GM19452 (cell line): Measurements from ENCODE around the gene PAQR5.
"Not testable (repeated sequence)": the region's sequence is repeated elsewhere in the genome, so short reads cannot be mapped to it uniquely, and the experiment has no call there.

ENCODE experiments used
- ATAC-seq: cut with Tn5 transposase; IDR thresholded peaks from one replicate; pipeline ENCODE4 v1.9.1; 2021; ENCODE audit not compliant: unreplicated experiment

PAQR5 gene

DNA sequence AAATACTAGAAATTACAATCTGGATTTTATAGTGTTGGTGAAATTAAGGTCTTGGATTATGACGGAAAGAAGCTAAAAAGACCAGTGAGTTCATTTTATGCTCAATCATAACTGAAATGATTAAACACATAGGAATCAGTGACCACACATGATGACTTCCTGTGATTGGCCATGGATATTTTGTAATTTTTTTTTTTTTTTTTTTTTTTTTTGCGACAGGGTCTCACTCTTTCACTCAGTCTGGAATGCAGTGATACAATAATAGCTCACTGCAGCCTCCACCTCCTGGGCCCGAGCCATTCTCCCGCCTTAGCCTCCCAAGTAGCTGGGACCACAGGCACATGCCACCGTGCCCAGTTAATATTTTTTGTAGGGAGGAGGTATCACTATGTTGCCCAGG is 47.4 kb downstream of the PAQR5 start:
- no peak for ATAC-seq

DNA sequence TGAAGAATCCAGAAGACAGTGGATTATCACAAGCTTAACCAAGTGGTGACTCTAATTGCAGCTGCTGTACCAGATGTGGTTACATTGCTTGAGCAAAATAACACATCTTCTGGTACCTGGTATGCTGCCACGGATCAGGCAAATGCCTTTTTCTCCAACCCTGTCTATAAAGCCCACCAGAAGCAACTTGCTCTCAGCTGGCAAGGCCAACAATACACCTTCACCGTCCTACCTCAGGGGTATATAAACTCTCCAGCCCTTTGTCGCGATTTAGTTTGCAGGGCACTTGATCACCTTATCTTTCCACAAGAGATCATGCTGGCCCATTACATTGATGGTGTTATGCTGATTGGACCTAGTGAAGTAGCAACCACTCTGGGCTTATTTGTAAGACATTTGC is 52.6 kb downstream of the PAQR5 start:
- no peak for ATAC-seq

DNA sequence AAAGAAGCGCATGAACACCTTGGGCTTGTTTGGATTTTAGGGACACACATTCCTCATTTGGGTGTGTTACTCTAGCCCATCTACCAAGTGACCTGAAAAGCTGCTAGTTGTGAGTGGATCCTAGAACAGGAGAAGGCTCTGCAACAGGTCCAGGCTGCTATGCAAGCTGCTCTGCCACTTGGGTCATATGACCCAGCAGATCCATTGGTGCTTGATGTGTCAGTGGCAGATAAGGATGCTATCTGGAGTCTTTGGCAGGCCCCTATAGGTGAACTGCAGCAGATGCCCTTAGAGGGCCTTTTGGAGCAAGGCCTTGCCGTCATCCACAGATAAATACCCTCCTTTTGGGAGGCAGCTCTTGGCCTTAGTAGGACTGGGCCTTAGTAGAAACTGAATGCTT is 53.2 kb downstream of the PAQR5 start:
- ATAC-seq: no peak

DNA sequence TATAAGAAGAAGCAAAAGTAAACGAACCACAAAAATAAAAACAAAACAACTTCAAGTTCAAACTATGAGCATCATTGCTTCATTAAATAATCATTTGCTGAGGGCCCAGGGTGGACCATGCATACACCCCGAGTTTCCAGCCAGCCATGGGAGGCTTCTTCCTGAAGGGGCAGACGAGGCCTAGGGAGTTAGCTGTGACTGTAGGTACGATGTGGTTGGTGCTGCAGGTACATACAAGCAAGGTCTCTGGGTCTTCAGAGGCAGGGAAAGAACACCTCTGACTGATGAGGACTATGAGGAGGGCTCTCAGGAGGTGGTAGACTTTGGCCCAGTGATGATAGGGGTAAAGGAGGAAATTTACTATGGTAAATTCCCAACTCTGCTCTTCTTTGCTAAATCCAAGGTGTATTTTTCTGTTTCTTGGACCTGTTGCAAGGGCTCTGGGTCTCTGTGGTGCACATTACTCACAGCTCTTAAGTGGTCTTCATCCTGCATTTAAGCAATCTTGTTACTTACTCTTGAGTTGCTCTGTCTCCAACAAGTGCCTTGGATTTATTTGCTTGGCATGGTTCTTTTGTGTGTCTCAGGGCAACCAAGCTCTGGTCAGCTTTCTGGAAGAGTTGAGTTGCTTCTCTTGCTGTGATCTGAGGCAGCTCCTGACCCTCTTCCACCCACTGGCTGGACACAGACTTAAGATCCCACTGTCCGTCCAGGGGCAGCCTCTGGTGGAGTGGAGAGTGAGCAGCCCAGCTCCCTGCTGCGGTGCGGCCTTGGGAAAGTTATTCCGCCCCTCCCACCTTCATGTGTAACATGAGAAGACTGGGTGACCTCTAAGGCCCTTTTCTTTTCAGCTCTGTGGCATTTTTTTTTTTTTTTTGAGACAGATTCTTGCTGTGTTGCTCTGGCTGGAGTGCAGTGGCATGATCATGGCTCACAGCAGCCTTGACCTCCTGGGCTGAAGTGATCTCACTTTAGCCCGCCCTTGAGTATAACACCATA is 59.4 kb downstream of the PAQR5 start:
- no peak for ATAC-seq

DNA sequence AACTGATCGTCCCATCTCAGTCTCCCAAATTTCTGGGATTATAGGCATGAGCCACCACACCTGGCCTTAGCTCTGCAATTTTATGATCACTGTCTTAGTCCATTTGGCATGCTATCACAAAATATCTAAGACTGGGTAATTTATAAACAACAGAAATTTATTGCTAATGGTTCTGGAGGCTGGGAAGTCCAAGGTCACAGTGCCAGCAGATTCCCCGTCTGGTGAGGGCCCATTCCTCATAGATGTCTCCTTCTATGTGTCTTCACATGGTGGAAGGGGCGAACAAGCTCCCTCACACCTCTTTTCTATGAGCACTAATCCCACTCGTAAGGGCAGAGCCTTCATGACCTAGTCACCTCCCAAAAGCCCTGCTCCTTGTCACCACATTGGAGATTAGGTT is 60.1 kb downstream of the PAQR5 start:
- no peak for ATAC-seq

DNA sequence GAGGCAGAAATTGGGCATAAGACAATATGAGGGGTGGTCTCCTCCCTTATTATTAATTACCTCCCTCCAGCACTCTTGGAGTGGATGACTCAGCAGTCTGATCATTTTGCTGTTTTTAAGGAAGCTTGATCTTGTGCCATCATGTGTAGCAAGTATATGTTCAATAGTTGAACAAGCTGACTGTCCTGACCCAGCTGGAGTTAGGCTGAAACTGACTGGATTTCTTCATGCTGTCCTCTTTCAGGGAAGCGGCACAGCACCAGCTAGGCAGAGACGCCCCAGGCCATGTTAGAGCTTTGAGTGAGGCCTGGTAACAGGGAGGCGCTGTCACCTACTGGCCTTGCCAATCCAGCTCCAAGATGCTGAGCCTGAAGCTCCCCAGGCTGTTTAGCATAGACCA is 61.0 kb downstream of the PAQR5 start:
- ATAC-seq: no peak

DNA sequence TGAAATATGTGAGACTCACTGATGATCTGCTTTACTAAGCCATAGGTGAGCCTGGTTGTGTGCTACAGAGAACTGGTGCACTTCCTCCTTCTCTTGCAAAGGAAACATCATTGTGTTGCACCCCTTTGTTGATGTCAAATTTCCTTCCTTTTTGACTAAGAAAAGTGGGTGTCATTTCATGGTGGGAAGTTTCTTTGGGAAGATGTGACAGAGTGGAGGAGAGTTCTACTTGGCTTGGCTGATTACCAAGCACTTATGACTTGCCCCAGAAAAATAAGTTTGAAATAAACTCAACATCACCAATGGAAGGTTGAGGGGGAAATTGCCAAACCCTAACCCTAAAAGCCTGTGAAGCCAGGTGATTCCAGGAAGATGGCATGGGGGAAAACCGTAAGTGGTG is 61.9 kb downstream of the PAQR5 start:
- ATAC-seq: no peak

DNA sequence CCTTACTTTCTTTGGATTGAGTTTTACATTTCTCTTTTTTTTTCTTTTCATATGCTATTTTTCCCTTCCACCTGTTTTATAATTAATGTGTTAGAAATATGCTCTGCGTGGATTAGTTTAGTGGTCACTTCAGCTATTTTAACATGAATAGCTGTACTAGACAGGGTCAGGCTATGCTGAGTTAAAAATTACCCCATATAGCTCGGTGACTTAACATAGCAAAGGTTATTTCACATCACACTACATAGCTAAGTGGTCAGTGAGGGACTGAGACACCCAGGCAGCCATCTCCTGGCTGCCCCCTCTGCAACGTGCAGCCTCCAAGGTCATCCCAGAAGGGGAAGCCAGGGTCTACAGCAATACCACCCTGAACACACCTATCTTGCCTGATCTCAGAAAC is 68.5 kb downstream of the PAQR5 start:
- ATAC-seq: no peak

DNA sequence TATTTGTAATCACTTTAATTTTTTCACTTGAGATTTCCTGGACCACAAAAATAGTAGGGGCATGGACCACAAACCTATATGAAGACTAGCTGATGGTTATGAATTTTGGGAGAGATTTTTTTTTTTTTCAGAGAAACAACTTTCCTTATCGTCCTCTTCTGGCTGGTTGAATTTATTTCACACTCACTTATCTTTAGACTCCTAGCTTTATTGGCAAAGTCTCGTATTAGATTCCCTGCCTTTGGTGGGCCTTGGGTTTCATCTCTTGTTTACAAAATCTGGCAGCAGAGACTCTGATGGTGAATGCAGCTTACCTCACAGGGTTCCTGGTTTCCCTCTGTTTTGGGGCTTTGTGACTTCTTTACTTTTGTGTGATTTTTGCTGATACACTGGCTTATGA is 70.9 kb downstream of the PAQR5 start:
- no peak for ATAC-seq

DNA sequence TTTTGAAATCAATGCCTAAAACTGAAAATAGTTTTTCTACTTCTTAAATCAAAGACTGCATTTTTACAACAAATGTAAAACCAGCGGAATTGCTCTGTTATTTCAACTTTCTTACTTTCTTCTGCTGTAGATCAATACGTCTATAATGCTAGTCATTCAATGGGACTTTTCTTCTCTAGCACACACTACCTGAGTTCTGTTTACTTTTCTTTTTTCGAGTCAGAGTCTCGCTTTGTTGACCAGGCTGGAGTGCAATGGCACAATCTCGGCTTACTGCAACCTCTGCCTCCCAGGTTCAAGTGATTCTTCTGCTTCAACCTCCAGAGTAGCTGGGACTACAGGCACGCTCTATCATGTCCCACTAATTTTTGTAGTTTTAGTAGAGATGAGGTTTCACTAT is 74.7 kb downstream of the PAQR5 start:
- ATAC-seq: no peak

DNA sequence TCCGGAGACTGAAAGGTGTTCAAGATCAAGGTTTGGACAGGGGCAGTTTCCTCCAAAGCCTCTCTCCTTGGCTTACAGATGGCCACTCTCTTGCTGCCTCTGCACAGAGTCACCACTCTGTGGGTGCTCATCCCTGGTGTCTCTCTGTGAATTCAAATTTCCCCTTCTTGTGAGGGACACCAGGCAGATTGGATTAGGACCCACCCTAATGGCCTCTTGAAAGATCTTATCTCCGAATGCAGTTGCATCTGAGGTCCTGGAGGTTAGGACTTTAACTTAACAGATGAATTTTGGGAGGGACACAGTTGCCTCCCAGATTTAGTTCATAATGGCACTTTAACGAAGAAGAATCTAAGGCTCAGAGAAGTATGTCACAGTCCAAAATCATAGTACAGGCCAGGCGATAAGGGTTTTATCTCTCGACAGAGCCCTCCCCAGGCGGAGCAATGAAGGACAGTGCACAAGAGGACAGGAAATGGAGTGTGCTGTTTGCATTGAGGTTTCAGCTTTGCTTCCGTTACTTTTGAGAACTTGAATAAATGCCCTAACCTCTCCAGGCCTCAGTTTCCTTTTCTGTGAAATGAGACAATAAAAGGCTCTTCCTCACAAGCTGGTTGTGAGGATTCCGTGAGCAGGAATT is 76.6 kb downstream of the PAQR5 start:
- no peak for ATAC-seq

DNA sequence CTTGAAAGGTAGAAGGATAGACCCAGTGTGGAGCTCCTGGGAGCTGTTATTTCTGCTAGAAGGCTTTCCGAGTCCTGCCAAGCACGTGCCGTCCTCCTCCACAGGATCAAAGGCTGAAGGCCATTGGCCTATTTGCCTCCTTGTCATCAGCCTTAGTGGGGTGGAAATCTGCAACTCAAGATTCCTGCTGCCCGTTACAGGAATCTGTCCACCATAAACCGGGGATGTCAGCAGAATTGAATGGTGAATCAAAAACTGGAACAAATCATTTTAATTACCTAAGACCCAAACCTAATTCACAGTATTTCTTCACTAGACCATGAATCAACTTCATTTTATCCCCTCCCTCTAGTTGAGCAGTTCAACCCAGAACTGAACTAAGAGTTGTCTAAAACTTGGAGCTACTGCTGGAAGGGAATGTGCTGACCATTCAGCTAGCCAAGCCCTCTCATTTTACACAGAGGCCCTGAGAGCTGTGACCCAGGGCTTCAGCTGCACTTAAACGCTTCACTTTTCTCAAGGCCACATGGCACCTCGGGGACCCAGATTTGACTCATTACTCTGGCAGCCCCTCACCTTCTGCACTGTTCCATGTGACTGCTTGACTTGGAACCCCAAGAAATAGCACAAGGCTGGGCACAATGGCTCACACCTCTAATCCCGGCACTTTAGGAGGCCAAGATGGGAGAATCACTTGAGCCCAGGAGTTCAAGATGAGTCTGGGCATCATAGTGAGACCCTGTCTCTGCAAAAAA is 78.7 kb downstream of the PAQR5 start:
- no peak for ATAC-seq

DNA sequence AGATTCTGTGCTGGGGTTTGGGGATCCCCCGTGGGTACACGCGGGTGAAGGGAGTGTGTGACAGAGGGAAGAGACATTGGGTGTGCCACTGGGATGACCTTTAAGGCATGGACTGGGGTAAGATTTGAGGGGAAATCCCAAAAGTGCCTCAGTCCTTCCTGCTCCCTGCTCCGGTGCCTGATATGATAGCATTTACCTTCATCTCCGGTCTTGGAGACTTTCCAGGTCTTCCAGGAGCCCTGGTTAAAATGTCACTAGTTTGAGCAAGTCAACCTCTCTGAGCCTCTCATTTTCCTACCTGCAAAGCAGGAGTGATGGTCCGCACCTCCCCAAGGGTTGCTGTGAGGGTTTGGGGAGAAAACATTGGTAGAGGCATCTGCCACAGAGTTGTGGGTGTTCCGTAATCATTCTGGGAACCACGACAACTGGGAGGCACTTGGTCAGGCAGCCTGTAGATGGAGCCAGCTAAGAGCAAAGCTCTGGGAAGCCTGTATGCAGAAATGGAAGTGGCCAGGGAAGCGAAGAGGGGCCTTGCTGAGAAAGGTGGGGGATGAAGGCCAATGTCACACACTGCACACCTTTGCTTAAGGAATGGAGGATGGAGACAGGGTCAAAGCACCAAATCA is 81.5 kb downstream of the PAQR5 start:
- no peak for ATAC-seq

DNA sequence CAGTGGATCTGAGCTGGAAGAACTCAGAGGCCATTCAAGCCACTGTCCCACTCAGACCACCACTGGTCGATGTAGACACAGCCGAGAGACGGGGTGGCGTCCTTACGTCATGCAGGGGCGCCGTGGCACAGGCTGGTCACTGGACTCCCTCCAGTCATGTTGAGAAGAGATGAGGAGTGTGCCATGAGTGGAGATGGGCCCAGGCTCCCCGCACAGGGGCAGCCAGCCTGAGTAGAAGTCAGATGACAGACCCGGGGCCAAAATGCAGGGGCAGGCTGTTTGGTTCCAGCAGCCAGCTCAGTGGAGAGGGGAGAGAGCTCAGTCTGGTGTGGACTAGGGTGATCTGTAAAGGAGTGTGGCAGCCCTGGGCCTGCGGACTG is 82.0 kb downstream of the PAQR5 start:
- ATAC-seq: no peak

DNA sequence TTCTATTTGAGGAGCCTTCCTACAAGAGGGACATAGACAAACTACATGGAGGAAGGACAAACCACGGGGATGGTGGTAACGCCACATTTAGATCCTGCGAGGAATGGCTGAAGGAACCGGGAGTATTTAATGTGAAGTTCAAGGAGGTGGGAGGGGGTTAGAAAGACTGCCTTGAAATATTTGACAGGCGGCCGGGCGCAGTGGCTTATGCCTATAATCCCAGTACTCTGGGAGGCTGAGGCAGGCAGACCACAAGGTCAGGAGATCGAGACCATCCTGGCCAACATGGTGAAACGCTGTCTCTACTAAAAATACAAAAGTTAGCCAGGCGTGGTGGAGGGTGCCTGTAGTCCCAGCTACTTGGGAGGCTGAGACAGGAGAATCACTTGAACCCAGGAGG is 83.5 kb downstream of the PAQR5 start:
- not testable (repeated sequence) for ATAC-seq

DNA sequence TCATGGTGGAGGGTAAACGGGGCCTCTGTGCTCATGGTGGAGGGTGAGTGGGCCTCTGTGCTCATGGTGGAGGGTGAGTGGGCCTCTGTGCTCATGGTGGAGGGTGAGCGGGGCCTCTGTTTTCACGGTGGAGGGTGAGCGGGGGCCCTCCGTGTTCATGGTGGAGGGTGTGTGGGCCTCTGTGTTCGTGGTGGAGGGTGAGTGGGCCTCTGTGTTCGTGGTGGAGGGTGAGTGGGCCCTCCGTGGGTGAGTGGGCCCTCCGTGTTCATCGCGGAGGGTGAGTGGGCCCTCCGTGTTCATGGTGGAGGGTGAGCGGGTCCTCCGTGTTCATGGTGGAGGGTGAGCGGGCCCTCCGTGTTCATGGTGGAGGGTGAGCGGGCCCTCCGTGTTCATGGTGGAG is 85.4 kb downstream of the PAQR5 start:
- not testable (repeated sequence) for ATAC-seq

DNA sequence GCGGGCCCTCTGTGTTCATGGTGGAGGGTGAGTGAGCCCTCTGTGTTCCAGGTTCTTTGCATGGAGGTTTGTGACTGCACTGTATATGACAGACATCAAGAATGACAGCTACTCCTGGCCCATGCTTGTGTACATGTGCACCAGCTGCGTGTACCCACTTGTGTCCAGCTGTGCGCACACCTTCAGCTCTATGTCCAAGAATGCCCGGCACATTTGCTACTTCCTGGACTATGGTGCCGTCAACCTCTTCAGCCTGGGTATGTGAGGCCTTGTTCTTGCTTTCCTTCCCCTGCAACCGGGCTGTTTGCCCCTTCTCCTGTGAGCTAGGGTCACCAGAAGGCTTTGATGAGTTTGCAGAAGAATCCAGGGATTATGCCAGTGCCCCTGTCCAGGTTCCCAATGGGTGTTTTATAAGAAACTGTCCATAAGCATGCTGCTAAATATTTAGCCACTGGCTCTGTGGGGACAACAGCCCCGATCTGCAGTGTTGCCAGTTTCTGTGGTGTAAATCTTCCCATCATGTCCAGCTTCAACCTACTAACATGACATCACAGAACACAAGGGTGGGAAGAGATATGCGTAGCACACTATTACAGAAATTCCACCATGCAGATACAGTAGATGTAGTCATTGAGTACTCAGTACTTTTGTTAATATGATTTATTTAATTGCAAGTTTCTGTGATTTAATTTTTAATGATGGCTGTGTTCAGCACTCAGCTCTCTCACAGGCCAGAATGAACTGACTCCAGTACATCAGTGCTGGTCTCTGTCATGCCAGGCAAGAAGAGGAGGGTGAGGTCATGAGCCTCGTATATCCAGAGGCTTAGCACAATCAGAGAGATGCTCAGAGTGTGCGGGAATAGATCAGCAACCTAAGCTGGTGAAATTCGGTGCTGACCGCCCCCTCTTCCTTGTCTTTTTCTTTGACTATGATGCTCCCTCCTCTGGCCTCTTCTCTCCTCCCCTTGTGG is 86.2 kb downstream of the PAQR5 start:
- ATAC-seq: no peak

DNA sequence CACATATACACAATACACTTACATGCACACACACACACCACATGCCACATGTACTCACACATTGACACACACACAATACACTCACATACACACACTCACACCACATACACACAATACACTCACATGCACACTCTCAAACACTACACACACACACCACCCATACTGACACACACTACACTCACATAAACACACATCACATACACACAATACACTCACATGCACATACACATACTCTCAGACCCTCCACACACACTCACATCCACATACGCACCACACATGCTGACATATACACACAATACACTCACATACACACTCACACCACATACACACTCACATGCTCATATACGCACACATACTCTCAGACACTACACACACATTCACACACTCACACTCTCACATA is 87.1 kb downstream of the PAQR5 start:
- ATAC-seq: no peak

DNA sequence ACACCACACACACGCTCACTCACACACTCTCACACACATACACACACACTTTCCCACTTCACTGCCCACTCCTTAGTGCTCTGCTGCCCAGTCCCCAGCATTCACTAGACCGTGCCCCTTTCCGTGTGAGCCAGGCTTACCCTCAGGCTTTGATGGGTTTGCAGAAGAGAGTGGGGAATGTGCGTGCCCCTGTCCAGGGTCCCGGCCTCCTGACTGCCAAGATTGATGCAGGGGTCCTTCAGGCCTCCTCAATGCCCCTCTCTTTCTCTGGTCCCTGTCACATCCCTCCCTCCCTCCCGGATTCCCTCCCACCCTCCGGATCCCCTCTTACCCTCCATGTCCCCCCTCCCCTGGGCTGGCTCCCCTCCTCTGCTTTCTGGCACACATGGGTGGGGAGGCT is 87.6 kb downstream of the PAQR5 start:
- ATAC-seq: no peak

DNA sequence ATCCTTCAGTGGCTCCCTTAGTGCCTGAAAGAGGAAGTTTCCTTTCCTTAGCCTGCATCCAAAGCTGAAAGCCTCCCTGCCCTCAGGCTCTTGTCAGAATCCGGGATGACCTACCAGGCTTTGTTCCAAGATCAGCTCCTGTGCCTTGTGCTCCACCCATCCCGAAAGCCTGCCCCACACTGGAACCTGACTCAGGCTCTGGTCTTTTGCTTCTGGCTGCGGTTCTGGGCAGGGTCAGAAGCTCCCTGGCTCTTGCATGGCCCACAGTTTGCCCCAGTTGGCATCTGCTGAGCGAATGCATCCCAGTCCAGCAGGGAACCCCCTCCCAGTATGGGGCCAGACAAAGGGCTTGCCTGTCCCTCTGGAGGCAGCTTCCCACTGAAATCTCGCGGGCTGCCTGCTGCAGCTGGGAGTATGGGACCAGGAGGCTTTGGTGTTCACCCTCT is 89.6 kb downstream of the PAQR5 start:
- ATAC-seq: no peak
